GM12878 (cell line): ENCODE measurements around the gene EPHB1. TPM values are rescaled to one million over a fixed set of nuclear protein-coding genes. Genes with fewer than 3 reads are reported as not detected.
A peak's percentile ranks its signal among the peaks of the same experiment; 100 is the strongest.
"Not testable (repeated sequence)": the region's sequence is repeated elsewhere in the genome, so short reads cannot be mapped to it uniquely, and the experiment has no call there.

ENCODE experiments used
- ATAC-seq: fragments of 200-7000 bp; cut with Tn5 transposase; 3 replicates; pipeline ENCODE4 v1.9.1; 2020; ENCODE audit warnings: mild to moderate bottlenecking, moderate library complexity
- BruUV-seq: library from RNA; stranded (reverse); fragments of 400-500 nt; replicated peaks from 2 replicates; lab custom pipeline; 2021; lab: Mats Ljungman, UMichigan
- CTCF ChIA-PET: fragments of 300-600 bp; sonication (Branson Sonifier 250); formaldehyde crosslinking; extraction: SDS; loops from one replicate; lab custom pipeline; 2021; ENCODE audit warnings: inconsistent platforms; lab: Yijun Ruan, JAX
- POLR2A ChIA-PET: fragments of 350-600 bp; formaldehyde crosslinking; extraction: SDS; loops from one replicate; lab custom pipeline; 2021; ENCODE audit warnings: inconsistent platforms; lab: Charles Lee
- RAD21 ChIA-PET: fragments of 300-600 bp; sonication (Branson Sonifier 250); formaldehyde crosslinking; loops from one replicate; lab custom pipeline; 2023; ENCODE audit warnings: antibody characterized with exemption; ENCODE audit not compliant: unreplicated experiment; lab: Charles Lee
- SMC1A ChIA-PET: fragments of 300-600 bp; sonication (Branson Sonifier 250); formaldehyde crosslinking; loops from one replicate; lab custom pipeline; 2023; ENCODE audit not compliant: unreplicated experiment, uncharacterized antibody; lab: Charles Lee
- DNase-seq: peaks from one replicate; pipeline ENCODE4 v3.0.0-alpha.2; 2011; ENCODE audit warnings: low read depth, low spot score
- FAIRE-seq: peaks from 3 replicates; lab custom pipeline; 2011; peaks lifted over from hg19 to GRCh38; lab: Jason Lieb, UNC
- H2AFZ ChIP-seq: 2 replicates; pipeline ENCODE4 v1.6.0; 2011; ENCODE audit warnings: low read depth, low read length, control low read depth; ENCODE audit not compliant: control insufficient read depth
- H3K27ac ChIP-seq: 2 replicates; pipeline ENCODE4 v1.5.1; 2011; ENCODE audit warnings: control low read depth; ENCODE audit not compliant: control insufficient read depth, insufficient read depth
- H3K27me3 ChIP-seq, 2 experiments: replicated peaks in 1 of 2; 2 replicates each; pipeline versions ENCODE4 v1.6.0 to v1.6.1; 2011; ENCODE audit warnings: low read length in 1 of 2; ENCODE audit not compliant: control insufficient read depth in 2 of 2, insufficient read depth in 2 of 2
- H3K36me3 ChIP-seq, 2 experiments: 2 replicates each; pipeline ENCODE4 v1.5.1; 2011; ENCODE audit warnings: low read length in 1 of 2; ENCODE audit not compliant: control insufficient read depth in 2 of 2, insufficient read depth in 2 of 2
- H3K4me1 ChIP-seq: 2 replicates; pipeline ENCODE4 v1.6.1; 2011; ENCODE audit warnings: mild to moderate bottlenecking, low read length, moderate library complexity, mixed read lengths; ENCODE audit not compliant: control insufficient read depth, insufficient read depth
- H3K4me2 ChIP-seq: 2 replicates; pipeline ENCODE4 v1.6.0; 2011; ENCODE audit warnings: control low read depth; ENCODE audit not compliant: control insufficient read depth, insufficient read depth
- H3K4me3 ChIP-seq: fragments of 200-600 bp; sonication (generic); 2 replicates; pipeline ENCODE4 v1.5.1; 2016
- H3K79me2 ChIP-seq: 2 replicates; pipeline ENCODE4 v1.6.0; 2011; ENCODE audit warnings: low read length; ENCODE audit not compliant: control insufficient read depth, insufficient read depth
- H3K9ac ChIP-seq: 2 replicates; pipeline ENCODE4 v1.8.0; 2011; ENCODE audit warnings: low read length, control low read depth, mixed read lengths; ENCODE audit not compliant: control insufficient read depth, insufficient read depth
- H3K9me3 ChIP-seq: replicated peaks from 3 replicates; pipeline ENCODE4 v1.5.1; 2011; ENCODE audit warnings: mild to moderate bottlenecking, low read length; ENCODE audit not compliant: control insufficient read depth, insufficient read depth
- H4K20me1 ChIP-seq: 2 replicates; pipeline ENCODE4 v1.6.0; 2011; ENCODE audit not compliant: control insufficient read depth, insufficient read depth
- CHD2 ChIP-seq: IDR thresholded peaks from 2 replicates; pipeline ENCODE4 v1.6.1; 2011; ENCODE audit warnings: low read depth, low read length, improper control_type of control experiment, borderline replicate concordance
- DPF2 ChIP-seq: fragments of 450-650 bp; IDR thresholded peaks from 2 replicates; pipeline ENCODE4 v1.6.1; 2017; ENCODE audit warnings: mild to moderate bottlenecking
- IKZF1 ChIP-seq: fragments of 450-650 bp; conservative IDR thresholded peaks from 2 replicates; pipeline ENCODE4 v1.6.1; 2017; ENCODE audit warnings: antibody characterized with exemption, mild to moderate bottlenecking
- IKZF2 ChIP-seq, 2 experiments: fragments of 450-650 bp; IDR thresholded peaks; 2 replicates each; pipeline ENCODE4 v1.6.1; 2017; ENCODE audit warnings: mild to moderate bottlenecking in 2 of 2, moderate library complexity in 2 of 2
- NFYB ChIP-seq: IDR thresholded peaks from 2 replicates; pipeline ENCODE4 v1.6.1; 2011; ENCODE audit warnings: low read depth, mild to moderate bottlenecking, low read length, improper control_type of control experiment, moderate library complexity; ENCODE audit not compliant: insufficient read depth
- RAD51 ChIP-seq: fragments of 450-650 bp; IDR thresholded peaks from 2 replicates; pipeline ENCODE4 v1.6.1; 2016; ENCODE audit warnings: moderate library complexity, mild to moderate bottlenecking, inconsistent platforms
- RB1 ChIP-seq: fragments of 450-650 bp; formaldehyde crosslinking; IDR thresholded peaks from 2 replicates; pipeline ENCODE4 v1.6.1; 2017; ENCODE audit warnings: mild to moderate bottlenecking, borderline replicate concordance
- RELA ChIP-seq: fragments of 450-650 bp; IDR thresholded peaks from 2 replicates; pipeline ENCODE4 v1.8.0; 2014; ENCODE audit warnings: borderline replicate concordance; ENCODE audit not compliant: partially characterized antibody
- SPI1 ChIP-seq: IDR thresholded peaks from 2 replicates; pipeline ENCODE4 v1.6.1; 2011; ENCODE audit warnings: low read depth, mild to moderate bottlenecking, low read length, moderate library complexity, borderline replicate concordance; ENCODE audit not compliant: insufficient read depth
- ZSCAN29 ChIP-seq: fragments of 450-650 bp; IDR thresholded peaks from 2 replicates; pipeline ENCODE4 v1.6.1; 2017; ENCODE audit warnings: mild to moderate bottlenecking, moderate library complexity
- WGBS: methylation state at CpG from one replicate; pipeline ENCODE4 v1.1.6; 2016; ENCODE audit warnings: low lambda C conversion rate; ENCODE audit not compliant: insufficient replicate concordance, insufficient coverage; ENCODE audit errors: missing lambda C conversion rate; 5-methylcytosine and 5-hydroxymethylcytosine counted together
- in situ Hi-C: fragments of 300-500 bp; cut with MboI; formaldehyde crosslinking; loops from 9 replicates; pipeline ENCODE4 v1.14.3; 2018; ENCODE audit warnings: mixed read lengths
- intact Hi-C: fragments of 100-400 bp; cut with micrococcal nuclease; formaldehyde crosslinking; loops from one replicate; pipeline ENCODE4 v1.14.2; 2022; ENCODE audit not compliant: unreplicated experiment
- polyA plus RNA-seq, 11 experiments: library from polyadenylated mRNA; depleted of rRNA in 4 of 11; unstranded in 6 of 11; stranded (reverse) in 5 of 11; fragments of >200 nt; fragmentation: Nextera tagmentation in 4 of 11; fragmentation: Illumina TruSeq in 1 of 11; extraction: Ambion mirVana in 4 of 11; extraction: Trizol in 1 of 11; gene quantifications; 1 replicate in 1 of 11; 2 replicates in 10 of 11; pipeline versions ENCODE4 v1.2.1 to v1.2.3, GENCODE V29; 2011 to 2016; ENCODE audit warnings: inconsistent platforms in 2 of 11, missing spikeins in 2 of 11, low read depth in 1 of 11
- total RNA-seq, 4 experiments: library from RNA; depleted of rRNA in 3 of 4; stranded (reverse); fragments of >200 nt in 3 of 4; fragmentation: Illumina TruSeq in 1 of 4; extraction: Trizol in 1 of 4; gene quantifications; 2 replicates each; pipeline versions ENCODE4 v1.2.1 to v1.2.3, GENCODE V29; 2013 to 2021

The EPHB1 gene
- total and polyA plus RNA-seq, 10 of the 15 experiments (the other 5 are each of a cell fraction or from before 2014, with no cell fraction given), result 0.33 to 23.8 (median 1.2) TPM

- TF ChIP-seq IKZF1 (peak; percentile 78), IKZF2 (IDR thresholded peaks at IDR 0.05) (peak; percentile 41 to 43; a peak in 2 of 4 replicates), RELA (peak; percentile 45), RAD51 (peak; percentile 80), DPF2 (peak; percentile 49; the same call in 1 of the 2 replicates), ZSCAN29 (no peak), CHD2 (0 out of 2 replicates have a peak, but pooled peaks have one; percentile 33), NFYB (no peak), RB1 (0 out of 2 replicates have a peak, but pooled peaks have one; percentile 46), SPI1 (peak; percentile 11; the same call in 1 of the 2 replicates)
Measured at GRCh38 chr3:135023996-135024658, 229.1 kb downstream of the EPHB1 start (continued).

GRCh38 chr3:135030768-135031615 is 235.9 kb downstream of the EPHB1 start:
- DNase-seq, CTCF ChIA-PET, H3K79me2 ChIP-seq, H4K20me1 ChIP-seq, RAD21 ChIA-PET, in situ Hi-C loops, H2AFZ ChIP-seq, POLR2A ChIA-PET, ATAC-seq, intact Hi-C loops, H3K9ac ChIP-seq, H3K27me3 ChIP-seq, H3K4me2 ChIP-seq, H3K9me3 ChIP-seq, H3K4me1 ChIP-seq, SMC1A ChIA-PET, H3K36me3 ChIP-seq, H3K4me3 ChIP-seq, BruUV-seq, FAIRE-seq, H3K27ac ChIP-seq: not testable (repeated sequence)
- 57% methylated on average over 25 of the region's 27 CpGs for WGBS
